Central memory CD8-positive, alpha-beta T cell (primary cell): Measurements from ENCODE around the gene RAET1E.

Experiments
- ATAC-seq: fragments of 150-1000 bp; cut with Tn5 transposase; replicated peaks from 2 replicates; pipeline ENCODE4 v1.10.0; 2022; ENCODE audit warnings: mild to moderate bottlenecking, moderate FRiP score, moderate number of reproducible peaks; ENCODE audit not compliant: poor library complexity, severe bottlenecking; ENCODE audit errors: extremely low read depth
- DNase-seq, 2 donors: peaks; one replicate each; pipeline ENCODE4 v3.0.0; 2021; ENCODE audit warnings: low spot score in 2 of 2
- H3K27ac Mint-ChIP-seq: one replicate; pipeline ENCODE4 v1.8.0; 2022; ENCODE audit warnings: low read depth, mild to moderate bottlenecking, moderate library complexity, mixed read lengths
- H3K27me3 Mint-ChIP-seq: one replicate; pipeline ENCODE4 v1.8.0; 2022; ENCODE audit warnings: mixed read lengths
- H3K36me3 Mint-ChIP-seq: one replicate; pipeline ENCODE4 v1.8.0; 2022; ENCODE audit warnings: mild to moderate bottlenecking, moderate library complexity, mixed read lengths; ENCODE audit not compliant: insufficient read depth
- H3K4me1 Mint-ChIP-seq: one replicate; pipeline ENCODE4 v1.8.0; 2022; ENCODE audit warnings: mixed read lengths
- H3K4me3 Mint-ChIP-seq: one replicate; pipeline ENCODE4 v1.8.0; 2022; ENCODE audit warnings: mild to moderate bottlenecking, moderate library complexity, mixed read lengths
- H3K9me3 Mint-ChIP-seq: one replicate; pipeline ENCODE4 v1.8.0; 2022; ENCODE audit warnings: mixed read lengths

RAET1E gene

GRCh38 chr6:149889326-149889725 is 8.6 kb downstream of the RAET1E start:
- ATAC-seq (no peak), DNase-seq (no peak)
- Mint-ChIP-seq H3K9me3 (no peaks in the 10 kb centered on the region), H3K4me1 (no peaks in the 10 kb centered on the region), H3K36me3 (no peaks in the 10 kb centered on the region), H3K27me3 (peaks cover 42% of the 10 kb centered on the region), H3K27ac (no peak overlapping the region), H3K4me3 (no peak overlapping the region)

DNA sequence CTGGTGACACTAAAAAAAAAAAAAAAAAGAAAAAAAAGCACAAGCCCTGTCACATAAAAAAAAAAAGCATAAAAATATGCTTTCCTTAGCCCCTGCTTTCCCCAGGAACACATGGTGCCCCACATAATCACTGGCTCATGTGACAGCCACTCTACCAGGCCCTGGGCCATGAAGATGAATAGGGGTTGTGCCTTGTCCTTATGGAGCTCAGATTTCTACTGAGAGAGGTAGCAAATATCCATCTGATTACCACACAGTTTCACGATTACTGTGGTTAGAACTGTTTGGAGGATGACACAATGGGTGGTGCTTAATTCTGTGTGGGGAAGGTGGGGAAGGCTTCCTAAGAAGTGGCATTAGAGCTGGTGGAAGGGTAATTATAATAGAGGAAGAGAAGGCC is 9.3 kb downstream of the RAET1E start:
- Mint-ChIP-seq H3K27me3 (peaks cover 44% of the 10 kb centered on the region), H3K4me3 (no peak overlapping the region), H3K9me3 (no peaks in the 10 kb centered on the region), H3K27ac (no peak overlapping the region), H3K4me1 (no peaks in the 10 kb centered on the region), H3K36me3 (no peaks in the 10 kb centered on the region)
- no peak for DNase-seq
- ATAC-seq, result no peak

- no peak for ATAC-seq
- no peaks in the 10 kb centered on the region for H3K9me3 Mint-ChIP-seq
These were observed 9.8 kb downstream of the RAET1E start for GRCh38 chr6:149888093-149888492.

GRCh38 chr6:149887343-149887742 is 10.6 kb downstream of the RAET1E start:
- H3K36me3 Mint-ChIP-seq, result no peaks in the 10 kb centered on the region
- H3K4me1 Mint-ChIP-seq, result no peaks in the 10 kb centered on the region
- DNase-seq (no peak), ATAC-seq (no peak)
- H3K27ac Mint-ChIP-seq, result no peak overlapping the region
- H3K4me3 Mint-ChIP-seq, result no peak overlapping the region
- peaks cover 46% of the 10 kb centered on the region for H3K27me3 Mint-ChIP-seq
- H3K9me3 Mint-ChIP-seq, result no peaks in the 10 kb centered on the region

More at GRCh38 chr6:149888093-149888492, 9.8 kb downstream of the RAET1E start:
- H3K27ac Mint-ChIP-seq, result no peak overlapping the region
- H3K4me3 Mint-ChIP-seq, result no peak overlapping the region
- DNase-seq, result no peak
- no peaks in the 10 kb centered on the region for H3K4me1 Mint-ChIP-seq
- H3K27me3 Mint-ChIP-seq, result peaks cover 44% of the 10 kb centered on the region
- H3K36me3 Mint-ChIP-seq, result no peaks in the 10 kb centered on the region

DNA sequence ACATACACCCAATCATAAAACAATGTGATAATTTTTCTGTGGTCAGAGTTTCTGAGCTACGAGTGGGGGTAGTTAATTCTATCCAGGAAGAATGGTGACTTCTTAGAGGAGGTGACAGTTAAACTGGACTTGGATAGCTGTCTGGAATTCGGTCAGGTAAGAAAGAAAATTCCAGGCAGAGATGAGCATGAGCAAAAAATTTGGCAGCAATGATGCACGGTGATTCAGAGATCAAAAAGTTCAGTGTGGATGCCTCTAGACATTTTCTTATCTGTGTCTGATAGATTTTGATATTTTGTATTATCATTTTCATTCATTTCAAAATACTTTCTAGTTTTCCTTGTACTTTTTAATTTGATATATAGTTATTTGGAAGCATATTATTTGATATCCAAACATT is 12.0 kb downstream of the RAET1E start:
- no peak for DNase-seq
- H3K27ac Mint-ChIP-seq, result no peak overlapping the region
- peaks cover 50% of the 10 kb centered on the region for H3K27me3 Mint-ChIP-seq
- no peak overlapping the region for H3K4me3 Mint-ChIP-seq
- H3K36me3 Mint-ChIP-seq, result no peaks in the 10 kb centered on the region
- ATAC-seq, result no peak
- no peaks in the 10 kb centered on the region for H3K4me1 Mint-ChIP-seq
- H3K9me3 Mint-ChIP-seq, result no peaks in the 10 kb centered on the region

DNA sequence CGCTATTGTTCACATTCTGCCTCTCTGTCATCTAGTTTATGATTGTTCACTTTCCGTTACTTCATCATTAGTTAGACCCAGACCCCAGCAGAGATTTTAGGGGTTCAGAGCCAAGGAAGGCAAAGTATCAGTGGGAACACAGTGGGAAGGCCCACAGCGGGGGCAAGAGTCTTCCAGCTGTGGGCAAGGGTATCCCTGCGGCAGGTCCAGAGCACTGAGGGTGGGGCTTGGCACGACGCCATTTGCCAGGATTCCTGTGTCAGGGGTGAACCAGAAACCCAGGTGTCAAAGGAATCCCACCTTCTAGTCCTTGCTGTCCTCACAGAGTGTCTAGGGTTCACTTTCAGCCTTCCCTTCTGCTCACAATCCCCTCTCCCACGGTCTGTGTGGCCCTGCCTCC is 13.3 kb downstream of the RAET1E start:
- Mint-ChIP-seq H3K4me1 (no peaks in the 10 kb centered on the region), H3K27me3 (peaks cover 62% of the 10 kb centered on the region), H3K36me3 (no peaks in the 10 kb centered on the region), H3K9me3 (no peaks in the 10 kb centered on the region), H3K27ac (no peak overlapping the region), H3K4me3 (no peak overlapping the region)
- DNase-seq, result no peak
- no peak for ATAC-seq

DNA sequence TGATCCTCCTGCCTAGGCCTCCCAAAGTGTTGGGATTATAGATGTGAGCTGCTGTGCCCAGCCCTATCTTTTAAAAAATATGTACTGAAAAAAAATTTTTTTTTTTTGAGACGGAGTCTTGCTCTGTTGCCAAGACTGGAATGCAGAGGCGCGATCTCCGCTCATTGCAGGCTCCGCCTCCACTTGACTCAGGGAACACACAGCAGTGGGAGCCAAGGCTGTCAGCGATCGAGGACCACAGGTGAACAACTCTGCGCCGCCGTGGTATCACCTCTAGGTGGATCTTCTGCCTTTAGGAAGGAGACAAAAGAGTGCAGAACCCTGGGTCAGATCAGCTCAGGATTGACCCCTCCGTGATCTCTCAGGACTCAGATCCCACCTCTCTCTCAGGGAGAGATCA is 13.7 kb downstream of the RAET1E start:
- peaks cover 66% of the 10 kb centered on the region for H3K27me3 Mint-ChIP-seq
- no peak for DNase-seq
- H3K36me3 Mint-ChIP-seq, result no peaks in the 10 kb centered on the region
- H3K4me3 Mint-ChIP-seq, result no peak overlapping the region
- H3K27ac Mint-ChIP-seq, result no peak overlapping the region
- no peaks in the 10 kb centered on the region for H3K9me3 Mint-ChIP-seq
- ATAC-seq, result no peak
- no peaks in the 10 kb centered on the region for H3K4me1 Mint-ChIP-seq

DNA sequence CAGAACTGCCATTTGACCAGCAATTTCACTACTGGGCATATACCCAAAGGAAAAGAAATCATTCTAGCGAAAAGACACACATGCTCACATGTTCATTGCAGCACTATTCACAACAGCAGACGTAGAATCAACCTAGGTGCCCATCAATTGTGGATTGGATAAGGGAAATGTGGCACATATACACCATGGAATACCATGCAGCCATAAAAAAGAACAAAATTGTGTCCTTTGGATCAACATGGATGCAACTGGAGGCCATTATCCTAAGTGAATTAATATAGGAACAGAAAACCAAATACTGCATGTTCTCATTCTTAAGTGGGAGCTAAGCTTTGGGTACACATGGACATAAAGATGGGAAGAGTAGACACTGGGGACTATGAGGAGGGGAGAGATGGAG is 16.1 kb downstream of the RAET1E start:
- Mint-ChIP-seq H3K9me3 (no peaks in the 10 kb centered on the region), H3K36me3 (no peaks in the 10 kb centered on the region), H3K4me3 (no peak overlapping the region), H3K27me3 (peaks cover 72% of the 10 kb centered on the region), H3K4me1 (no peaks in the 10 kb centered on the region), H3K27ac (no peak overlapping the region)
- DNase-seq (no peak), ATAC-seq (no peak)

- Mint-ChIP-seq H3K4me3 (no peak overlapping the region), H3K4me1 (no peaks in the 10 kb centered on the region), H3K27ac (no peak overlapping the region), H3K36me3 (peaks cover 3% of the 10 kb centered on the region), H3K27me3 (peaks cover 77% of the 10 kb centered on the region), H3K9me3 (no peaks in the 10 kb centered on the region)
- DNase-seq (no peak), ATAC-seq (no peak)
These were observed 16.7 kb downstream of the RAET1E start for GRCh38 chr6:149881066-149881766.

DNA sequence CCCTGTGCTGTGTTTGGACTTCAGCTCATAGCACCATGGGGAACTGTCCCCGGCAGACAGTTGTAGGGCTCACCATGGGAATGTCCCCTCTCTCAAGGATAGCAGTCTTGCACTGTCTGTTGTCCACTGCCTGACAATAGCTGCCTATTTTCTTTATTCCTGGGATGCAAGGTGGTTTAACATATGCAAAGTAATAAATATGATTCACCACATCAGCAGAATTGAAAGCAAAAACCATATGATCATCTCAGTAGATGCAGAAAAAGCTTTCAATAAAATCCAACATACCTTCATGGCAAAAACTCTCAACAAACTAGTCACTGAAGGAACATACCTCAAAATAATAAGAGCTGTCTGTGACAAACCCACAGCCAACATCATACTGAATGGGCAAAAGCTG is 20.3 kb downstream of the RAET1E start:
- Mint-ChIP-seq H3K4me3 (no peak overlapping the region), H3K27ac (no peak overlapping the region), H3K36me3 (peaks cover 3% of the 10 kb centered on the region), H3K4me1 (no peaks in the 10 kb centered on the region), H3K27me3 (peaks cover 94% of the 10 kb centered on the region), H3K9me3 (no peaks in the 10 kb centered on the region)
- ATAC-seq (no peak), DNase-seq (no peak)

DNA sequence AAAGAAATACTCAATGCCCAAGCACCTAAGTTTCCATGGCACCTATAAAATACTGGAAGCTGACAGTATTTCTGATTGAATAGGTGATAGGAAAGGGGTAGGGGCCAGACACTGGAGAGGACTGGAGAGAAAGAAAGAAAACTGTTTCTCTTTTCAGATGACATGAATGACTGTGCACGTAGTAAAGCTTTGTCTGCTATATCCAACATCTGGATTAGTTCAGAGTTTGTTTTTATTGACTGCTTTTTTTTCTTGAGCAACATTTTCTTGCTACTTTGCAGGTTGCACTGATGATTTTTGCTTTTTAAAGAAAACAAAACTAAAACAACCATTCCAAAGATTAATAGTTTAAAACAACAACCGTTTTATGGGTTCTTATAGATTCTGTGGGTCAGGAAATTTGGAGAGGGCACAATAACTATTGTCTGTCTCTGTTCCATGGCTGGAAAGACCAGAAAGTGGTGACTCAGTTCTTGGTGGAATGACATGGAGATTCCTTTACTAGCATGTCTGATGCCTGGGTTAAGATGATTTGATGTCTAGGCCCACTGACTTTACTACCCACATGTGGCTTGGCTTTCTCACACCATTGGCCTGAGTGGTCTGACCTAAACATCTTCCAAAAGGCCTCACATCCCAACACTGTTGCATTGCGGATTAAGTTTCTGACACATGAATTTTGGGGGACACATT is 21.5 kb downstream of the RAET1E start:
- ATAC-seq (no peak), DNase-seq (no peak)
- Mint-ChIP-seq H3K36me3 (peaks cover 3% of the 10 kb centered on the region), H3K27ac (no peak overlapping the region), H3K4me3 (no peak overlapping the region), H3K27me3 (peaks cover 95% of the 10 kb centered on the region), H3K9me3 (no peaks in the 10 kb centered on the region), H3K4me1 (no peaks in the 10 kb centered on the region)

GRCh38 chr6:149872233-149872632 is 25.7 kb downstream of the RAET1E start:
- no peak overlapping the region for H3K27ac Mint-ChIP-seq

DNA sequence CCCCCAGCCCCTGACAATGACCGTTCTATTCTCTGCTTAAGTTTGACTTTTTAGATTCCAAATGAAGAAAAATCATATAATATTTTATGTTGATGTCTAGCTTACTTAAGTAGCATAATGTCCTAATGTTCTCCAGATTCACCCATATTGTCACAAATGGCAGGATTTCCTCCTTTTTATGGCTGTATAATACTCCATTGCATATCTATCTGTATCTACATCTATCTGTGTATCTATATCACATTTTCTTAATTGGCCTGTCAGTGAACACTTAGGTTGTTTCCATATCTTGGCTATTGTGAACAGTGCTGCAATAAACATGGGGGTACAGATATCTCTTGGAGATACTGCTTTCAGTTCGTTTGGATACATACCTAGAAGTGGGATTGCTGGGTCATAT is 26.7 kb downstream of the RAET1E start:
- H3K27ac Mint-ChIP-seq, result no peak overlapping the region
- ATAC-seq (no peak), DNase-seq (no peak)
- H3K4me1 Mint-ChIP-seq, result no peaks in the 10 kb centered on the region
- peaks cover 60% of the 10 kb centered on the region for H3K27me3 Mint-ChIP-seq
- H3K36me3 Mint-ChIP-seq, result no peaks in the 10 kb centered on the region
- H3K9me3 Mint-ChIP-seq, result no peaks in the 10 kb centered on the region
- H3K4me3 Mint-ChIP-seq, result no peak overlapping the region

More at GRCh38 chr6:149872233-149872632, 25.7 kb downstream of the RAET1E start:
- Mint-ChIP-seq H3K9me3 (no peaks in the 10 kb centered on the region), H3K36me3 (peaks cover 3% of the 10 kb centered on the region), H3K27me3 (peaks cover 70% of the 10 kb centered on the region), H3K4me3 (no peak overlapping the region), H3K4me1 (no peaks in the 10 kb centered on the region)
- no peak for DNase-seq
- no peak for ATAC-seq
